K562 (cell line): ENCODE results near the gene PSMA8. TPM values are rescaled to one million over a fixed set of nuclear protein-coding genes. Genes with fewer than 3 reads are reported as not detected.

Source experiments
- ATAC-seq: fragments of 200-7000 bp; cut with Tn5 transposase; 3 replicates; pipeline ENCODE4 v1.9.1; 2020; ENCODE audit warnings: moderate library complexity
- BruUV-seq: library from RNA; stranded (reverse); fragments of 400-500 nt; replicated peaks from 2 replicates; lab custom pipeline; 2021; lab: Mats Ljungman, UMichigan
- CTCF ChIA-PET: fragments of 300-600 bp; formaldehyde crosslinking; extraction: SDS; loops from one replicate; lab custom pipeline; 2021; ENCODE audit warnings: low intra/inter-chr PET ratio; lab: Yijun Ruan, JAX
- POLR2A ChIA-PET: fragments of 300-600, 350-650 bp; sonication (Branson Sonifier 250); formaldehyde crosslinking; extraction: SDS; loops from one replicate; lab custom pipeline; 2021; ENCODE audit warnings: antibody characterized with exemption, inconsistent platforms; lab: Yijun Ruan, JAX
- DNase-seq, 4 experiments: peaks; one replicate each; pipeline versions ENCODE4 v3.0.0 to v3.0.0-alpha.2; 2011 to 2018; ENCODE audit warnings: low spot score in 3 of 4, mixed read lengths in 3 of 4; ENCODE audit errors: extremely low read depth in 1 of 4
- FAIRE-seq: peaks from 2 replicates; lab custom pipeline; 2011; peaks lifted over from hg19 to GRCh38; lab: Jason Lieb, UNC
- H2AFZ ChIP-seq: 2 replicates; pipeline ENCODE4 v1.6.0; 2011; ENCODE audit warnings: low read depth, low read length, control low read depth, inconsistent platforms
- H3K27ac ChIP-seq: fragments of 200-600 bp; 3 replicates; pipeline ENCODE4 v1.8.0; 2011; ENCODE audit warnings: low read depth, mild to moderate bottlenecking, control low read depth, inconsistent platforms, low read length, moderate library complexity, mixed read lengths; ENCODE audit errors: extremely low read depth
- H3K27me3 ChIP-seq, 2 experiments: fragments of 300-600 bp in 1 of 2; 2 replicates in 1 of 2; 3 replicates in 1 of 2; pipeline versions ENCODE4 v1.6.0 to v1.8.0; 2011; ENCODE audit warnings: inconsistent platforms in 2 of 2, low read length in 2 of 2, mild to moderate bottlenecking in 1 of 2, mixed read lengths in 1 of 2, moderate library complexity in 1 of 2; ENCODE audit not compliant: control insufficient read depth in 2 of 2, insufficient read depth in 2 of 2
- H3K36me3 ChIP-seq: fragments of 300-600 bp; 3 replicates; pipeline ENCODE4 v1.8.0; 2011; ENCODE audit warnings: mild to moderate bottlenecking, low read length, inconsistent platforms; ENCODE audit not compliant: control insufficient read depth, insufficient read depth
- H3K4me1 ChIP-seq, 2 experiments: fragments of 200-600 bp in 1 of 2; replicated peaks in 1 of 2; 2 replicates in 1 of 2; 3 replicates in 1 of 2; pipeline versions ENCODE4 v1.5.1 to v1.8.0; 2011; ENCODE audit warnings: inconsistent platforms in 2 of 2, low read length in 2 of 2, mild to moderate bottlenecking in 1 of 2, mixed read lengths in 1 of 2, moderate library complexity in 1 of 2; ENCODE audit not compliant: control insufficient read depth in 2 of 2, insufficient read depth in 2 of 2
- H3K4me2 ChIP-seq: 2 replicates; pipeline ENCODE4 v1.6.1; 2011; ENCODE audit warnings: low read length, control low read depth, inconsistent platforms, mixed read lengths; ENCODE audit not compliant: insufficient read depth
- H3K4me3 ChIP-seq: fragments of 200-600 bp; sonication (generic), shearing (Covaris generic); 2 replicates; pipeline ENCODE4 v1.5.1; 2016; ENCODE audit warnings: control low read depth, inconsistent platforms
- H3K79me2 ChIP-seq: fragments of 200-600 bp; 3 replicates; pipeline ENCODE4 v1.8.0; 2011; ENCODE audit warnings: low read length, inconsistent platforms; ENCODE audit not compliant: control insufficient read depth, insufficient read depth
- H3K9ac ChIP-seq, 2 experiments: 2 replicates each; pipeline versions ENCODE4 v1.6.0 to v1.6.1; 2011; ENCODE audit warnings: low read depth in 2 of 2, low read length in 2 of 2, control low read depth in 1 of 2, inconsistent platforms in 1 of 2, mild to moderate bottlenecking in 1 of 2, mixed read lengths in 1 of 2; ENCODE audit not compliant: insufficient read depth in 1 of 2
- H3K9me1 ChIP-seq: one replicate; pipeline ENCODE4 v1.6.0; 2011; ENCODE audit warnings: inconsistent platforms, mild to moderate bottlenecking, low read length, moderate library complexity; ENCODE audit not compliant: control insufficient read depth, insufficient read depth
- H3K9me3 ChIP-seq: replicated peaks from 2 replicates; pipeline ENCODE4 v1.5.1; 2011; ENCODE audit warnings: low read depth, low read length, inconsistent platforms; ENCODE audit not compliant: control insufficient read depth, insufficient read depth
- H4K20me1 ChIP-seq: replicated peaks from 2 replicates; pipeline ENCODE4 v1.6.1; 2011; ENCODE audit warnings: low read length, inconsistent platforms, mixed read lengths; ENCODE audit not compliant: control insufficient read depth, insufficient read depth
- ESRRB ChIP-seq: fragments of 250-450 bp; sonication (Bioruptor Pico); IDR thresholded peaks from 2 replicates; pipeline ENCODE4 v1.5.0; 2020; ENCODE audit warnings: mild to moderate bottlenecking, moderate library complexity, borderline replicate concordance
- MXI1 ChIP-seq: IDR thresholded peaks from 2 replicates; pipeline ENCODE4 v1.6.1; 2011; ENCODE audit warnings: low read depth, mild to moderate bottlenecking, improper control_type of control experiment, low read length
- NFXL1 ChIP-seq: fragments of 450-650 bp; formaldehyde crosslinking; IDR thresholded peaks from 2 replicates; pipeline ENCODE4 v1.4.0; 2021; ENCODE audit warnings: mild to moderate bottlenecking
- NR4A1 ChIP-seq, 2 experiments: fragments of 250-450 bp in 1 of 2; fragments of 450-650 bp in 1 of 2; sonication (Bioruptor Pico) in 1 of 2; IDR thresholded peaks; 2 replicates each; pipeline versions ENCODE4 v1.4.0 to v1.6.1; 2016 to 2020; ENCODE audit warnings: mild to moderate bottlenecking in 2 of 2, missing compliant biosample characterization in 1 of 2, missing genetic modification characterization in 1 of 2, moderate library complexity in 1 of 2
- PHF21A ChIP-seq: fragments of 450-650 bp; IDR thresholded peaks from 2 replicates; pipeline ENCODE4 v1.6.1; 2017; ENCODE audit warnings: low read depth, borderline replicate concordance
- TGIF2 ChIP-seq: sonication (generic); formaldehyde crosslinking; IDR thresholded peaks from 2 replicates; pipeline ENCODE4 v1.8.1; 2022; ENCODE audit warnings: mild to moderate bottlenecking, missing genetic modification reagents, moderate library complexity
- ZKSCAN8 ChIP-seq: fragments of 200-800 bp; sonication (Bioruptor generic); IDR thresholded peaks from 2 replicates; pipeline ENCODE4 v1.6.1; 2016; ENCODE audit warnings: missing genetic modification characterization, missing compliant biosample characterization
- WGBS: fragments of 100-300 bp; shearing (Covaris generic); methylation state at CpG from one replicate; pipeline ENCODE4 v1.1.6; 2016; ENCODE audit warnings: low coverage, mixed read lengths; ENCODE audit not compliant: insufficient coverage; ENCODE audit errors: missing lambda C conversion rate; 5-methylcytosine and 5-hydroxymethylcytosine counted together
- in situ Hi-C: fragments of 300-500 bp; cut with MboI; formaldehyde crosslinking; loops from 4 replicates; pipeline ENCODE4 v1.15.0; 2018; ENCODE audit warnings: inconsistent platforms, mixed read lengths
- intact Hi-C: fragments of 100-400 bp; cut with micrococcal nuclease; formaldehyde crosslinking; loops from 2 replicates; pipeline ENCODE4 v1.14.2; 2022
- polyA plus RNA-seq, 8 experiments: library from polyadenylated mRNA; depleted of rRNA in 4 of 8; stranded (reverse) in 5 of 8; unstranded in 3 of 8; fragments of >200 nt; fragmentation: Nextera tagmentation in 2 of 8; fragmentation: Illumina TruSeq in 1 of 8; extraction: Ambion mirVana in 2 of 8; extraction: Trizol in 1 of 8; gene quantifications; 2 replicates each; pipeline versions ENCODE4 v1.2.1 to v1.2.3, GENCODE V29; 2011 to 2014; ENCODE audit warnings: inconsistent platforms in 1 of 8, missing spikeins in 1 of 8
- total RNA-seq, 7 experiments: library from RNA; depleted of rRNA in 6 of 7; stranded (reverse); fragments of >200 nt in 6 of 7; fragmentation: Illumina TruSeq in 2 of 7; extraction: Trizol in 2 of 7; gene quantifications; 2 replicates each; pipeline versions ENCODE4 v1.2.1 to v1.2.3, GENCODE V29; 2011 to 2021; ENCODE audit warnings: low replicate concordance in 1 of 7
- TF ChIP-seq, protein P1 (sequence below), 2 experiments: fragments of 450-650 bp in 1 of 2; sonication (generic) in 1 of 2; formaldehyde crosslinking in 1 of 2; IDR thresholded peaks in 1 of 2; conservative IDR thresholded peaks in 1 of 2; 2 replicates each; pipeline versions ENCODE4 v1.6.1 to v1.8.1; 2016 to 2023; ENCODE audit warnings: mild to moderate bottlenecking in 2 of 2, moderate library complexity in 2 of 2, inconsistent platforms in 1 of 2, missing genetic modification reagents in 1 of 2
- TF ChIP-seq, protein P2 (sequence below): fragments of 250-450 bp; sonication (Bioruptor Pico); IDR thresholded peaks from 2 replicates; pipeline ENCODE4 v1.5.0; 2021; ENCODE audit warnings: mild to moderate bottlenecking, borderline replicate concordance
- TF ChIP-seq, protein P3 (sequence below): sonication (generic); formaldehyde crosslinking; IDR thresholded peaks from 2 replicates; pipeline ENCODE4 v1.8.0; 2023; ENCODE audit warnings: missing genetic modification reagents, mild to moderate bottlenecking, borderline replicate concordance

The PSMA8 gene
- total and polyA plus RNA-seq, 9 of the 15 experiments (the other 6 are each of a cell fraction or from before 2014, with no cell fraction given) = not detected

DNA sequence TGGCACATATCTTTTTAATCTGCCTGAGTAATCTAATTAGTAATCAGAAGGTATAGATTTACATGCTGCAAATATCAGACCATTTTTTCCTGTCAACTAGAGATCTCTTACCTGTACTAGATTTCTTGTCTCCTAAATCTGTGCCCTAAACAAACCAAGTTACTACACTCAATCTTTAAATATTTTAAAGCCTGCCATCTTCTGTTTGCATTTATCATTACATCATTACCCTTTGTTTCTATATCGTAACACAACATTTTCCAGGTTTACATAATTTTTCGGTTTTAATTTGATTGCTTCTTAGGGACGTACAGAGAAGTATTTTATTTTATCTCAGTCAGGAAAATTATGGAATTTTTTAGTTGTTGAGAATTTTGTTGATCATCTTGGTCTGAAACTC, 25.7 kb downstream of the PSMA8 start (continued):
- TF ChIP-seq, protein P1, sequence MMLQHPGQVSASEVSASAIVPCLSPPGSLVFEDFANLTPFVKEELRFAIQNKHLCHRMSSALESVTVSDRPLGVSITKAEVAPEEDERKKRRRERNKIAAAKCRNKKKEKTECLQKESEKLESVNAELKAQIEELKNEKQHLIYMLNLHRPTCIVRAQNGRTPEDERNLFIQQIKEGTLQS (IDR thresholded peaks at IDR 0.05) = 0 out of 2 replicates have a peak, but pooled peaks have one; percentile 25
- TF ChIP-seq, protein P1 (CRISPR knock-in tag; conservative IDR thresholded peaks at IDR 0.05) = no peak
- 0 out of 2 replicates have a peak, but pooled peaks have one; percentile 19 for TF ChIP-seq PHF21A
- TF ChIP-seq NFXL1 (CRISPR knock-in tag) = no peak

- DNase-seq (no peak), FAIRE-seq (no peak), ATAC-seq (no peak)
- H3K27ac ChIP-seq = no peak overlapping the region
- ChIA-PET POLR2A (no interaction called here), CTCF (no interaction called here)
- H3K4me1 ChIP-seq = no peaks in the 10 kb centered on the region
- H3K4me3 ChIP-seq = no peak overlapping the region
- no peak overlapping the region for H3K9ac ChIP-seq
- no peak overlapping the region for H2AFZ ChIP-seq
- intact Hi-C loops (no loop called here), in situ Hi-C loops (no loop called here)
- no peaks in the 10 kb centered on the region for H3K79me2 ChIP-seq
- H4K20me1 ChIP-seq = no peaks in the 10 kb centered on the region
- BruUV-seq = no TSS peak
- no peaks in the 10 kb centered on the region for H3K36me3 ChIP-seq
- WGBS = 0% methylated on average over 2 of the region's 2 CpGs
- no peaks in the 10 kb centered on the region; the same call in 1 of the 2 replicates for H3K9me3 ChIP-seq
- H3K9me1 ChIP-seq = no peaks in the 10 kb centered on the region
- peaks cover 0 to 6% of the 10 kb centered on the region in 2 experiments; a peak in 2 of 5 replicates for H3K27me3 ChIP-seq
- no peak overlapping the region for H3K4me2 ChIP-seq
- TF ChIP-seq, protein P2, sequence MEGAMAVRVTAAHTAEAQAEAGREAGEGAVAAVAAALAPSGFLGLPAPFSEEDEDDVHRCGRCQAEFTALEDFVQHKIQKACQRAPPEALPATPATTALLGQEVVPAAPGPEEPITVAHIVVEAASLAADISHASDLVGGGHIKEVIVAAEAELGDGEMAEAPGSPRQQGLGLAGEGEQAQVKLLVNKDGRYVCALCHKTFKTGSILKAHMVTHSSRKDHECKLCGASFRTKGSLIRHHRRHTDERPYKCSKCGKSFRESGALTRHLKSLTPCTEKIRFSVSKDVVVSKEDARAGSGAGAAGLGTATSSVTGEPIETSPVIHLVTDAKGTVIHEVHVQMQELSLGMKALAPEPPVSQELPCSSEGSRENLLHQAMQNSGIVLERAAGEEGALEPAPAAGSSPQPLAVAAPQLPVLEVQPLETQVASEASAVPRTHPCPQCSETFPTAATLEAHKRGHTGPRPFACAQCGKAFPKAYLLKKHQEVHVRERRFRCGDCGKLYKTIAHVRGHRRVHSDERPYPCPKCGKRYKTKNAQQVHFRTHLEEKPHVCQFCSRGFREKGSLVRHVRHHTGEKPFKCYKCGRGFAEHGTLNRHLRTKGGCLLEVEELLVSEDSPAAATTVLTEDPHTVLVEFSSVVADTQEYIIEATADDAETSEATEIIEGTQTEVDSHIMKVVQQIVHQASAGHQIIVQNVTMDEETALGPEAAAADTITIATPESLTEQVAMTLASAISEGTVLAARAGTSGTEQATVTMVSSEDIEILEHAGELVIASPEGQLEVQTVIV (CRISPR knock-in tag) = no peak
- TF ChIP-seq ZKSCAN8 (CRISPR knock-in tag) = no peak
- no peak for TF ChIP-seq MXI1
- TF ChIP-seq ESRRB = no peak
- TF ChIP-seq TGIF2 = no peak
- TF ChIP-seq, protein P3, sequence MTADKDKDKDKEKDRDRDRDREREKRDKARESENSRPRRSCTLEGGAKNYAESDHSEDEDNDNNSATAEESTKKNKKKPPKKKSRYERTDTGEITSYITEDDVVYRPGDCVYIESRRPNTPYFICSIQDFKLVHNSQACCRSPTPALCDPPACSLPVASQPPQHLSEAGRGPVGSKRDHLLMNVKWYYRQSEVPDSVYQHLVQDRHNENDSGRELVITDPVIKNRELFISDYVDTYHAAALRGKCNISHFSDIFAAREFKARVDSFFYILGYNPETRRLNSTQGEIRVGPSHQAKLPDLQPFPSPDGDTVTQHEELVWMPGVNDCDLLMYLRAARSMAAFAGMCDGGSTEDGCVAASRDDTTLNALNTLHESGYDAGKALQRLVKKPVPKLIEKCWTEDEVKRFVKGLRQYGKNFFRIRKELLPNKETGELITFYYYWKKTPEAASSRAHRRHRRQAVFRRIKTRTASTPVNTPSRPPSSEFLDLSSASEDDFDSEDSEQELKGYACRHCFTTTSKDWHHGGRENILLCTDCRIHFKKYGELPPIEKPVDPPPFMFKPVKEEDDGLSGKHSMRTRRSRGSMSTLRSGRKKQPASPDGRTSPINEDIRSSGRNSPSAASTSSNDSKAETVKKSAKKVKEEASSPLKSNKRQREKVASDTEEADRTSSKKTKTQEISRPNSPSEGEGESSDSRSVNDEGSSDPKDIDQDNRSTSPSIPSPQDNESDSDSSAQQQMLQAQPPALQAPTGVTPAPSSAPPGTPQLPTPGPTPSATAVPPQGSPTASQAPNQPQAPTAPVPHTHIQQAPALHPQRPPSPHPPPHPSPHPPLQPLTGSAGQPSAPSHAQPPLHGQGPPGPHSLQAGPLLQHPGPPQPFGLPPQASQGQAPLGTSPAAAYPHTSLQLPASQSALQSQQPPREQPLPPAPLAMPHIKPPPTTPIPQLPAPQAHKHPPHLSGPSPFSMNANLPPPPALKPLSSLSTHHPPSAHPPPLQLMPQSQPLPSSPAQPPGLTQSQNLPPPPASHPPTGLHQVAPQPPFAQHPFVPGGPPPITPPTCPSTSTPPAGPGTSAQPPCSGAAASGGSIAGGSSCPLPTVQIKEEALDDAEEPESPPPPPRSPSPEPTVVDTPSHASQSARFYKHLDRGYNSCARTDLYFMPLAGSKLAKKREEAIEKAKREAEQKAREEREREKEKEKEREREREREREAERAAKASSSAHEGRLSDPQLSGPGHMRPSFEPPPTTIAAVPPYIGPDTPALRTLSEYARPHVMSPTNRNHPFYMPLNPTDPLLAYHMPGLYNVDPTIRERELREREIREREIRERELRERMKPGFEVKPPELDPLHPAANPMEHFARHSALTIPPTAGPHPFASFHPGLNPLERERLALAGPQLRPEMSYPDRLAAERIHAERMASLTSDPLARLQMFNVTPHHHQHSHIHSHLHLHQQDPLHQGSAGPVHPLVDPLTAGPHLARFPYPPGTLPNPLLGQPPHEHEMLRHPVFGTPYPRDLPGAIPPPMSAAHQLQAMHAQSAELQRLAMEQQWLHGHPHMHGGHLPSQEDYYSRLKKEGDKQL (CRISPR knock-in tag) = no peak
- no peak for TF ChIP-seq NR4A1 (CRISPR knock-in tag; IDR thresholded peaks at IDR 0.05)
- TF ChIP-seq NR4A1 (tag; IDR thresholded peaks at IDR 0.05) = no peak
These were observed 30.9 kb downstream of the PSMA8 start for GRCh38 chr18:26164571-26164970.
